Glomerular endothelial cell (primary cell): ENCODE results near the gene EPGN. TPM values are rescaled to one million over a fixed set of nuclear protein-coding genes. Genes with fewer than 3 reads are reported as not detected.
A peak's percentile ranks its signal among the peaks of the same experiment; 100 is the strongest.

ENCODE experiments used
- DNase-seq: peaks from one replicate; pipeline ENCODE4 v3.0.0-alpha.2; 2011; ENCODE audit warnings: low read depth, low spot score; ENCODE audit errors: extremely low read depth
- total RNA-seq: library from RNA; depleted of rRNA; stranded (reverse); fragments of >200 nt; gene quantifications from 2 replicates; pipeline ENCODE4 v1.2.3, GENCODE V29; 2015

The EPGN gene
- total RNA-seq, 1 donor from 2014 or later = 0.23 TPM

- DNase-seq = no peak
Measured at GRCh38 chr4:74307170-74307569, 1.1 kb upstream of the EPGN start.

GRCh38 chr4:74309223-74309622 lies 953 bp downstream of the EPGN start:
- DNase-seq = no peak

DNA sequence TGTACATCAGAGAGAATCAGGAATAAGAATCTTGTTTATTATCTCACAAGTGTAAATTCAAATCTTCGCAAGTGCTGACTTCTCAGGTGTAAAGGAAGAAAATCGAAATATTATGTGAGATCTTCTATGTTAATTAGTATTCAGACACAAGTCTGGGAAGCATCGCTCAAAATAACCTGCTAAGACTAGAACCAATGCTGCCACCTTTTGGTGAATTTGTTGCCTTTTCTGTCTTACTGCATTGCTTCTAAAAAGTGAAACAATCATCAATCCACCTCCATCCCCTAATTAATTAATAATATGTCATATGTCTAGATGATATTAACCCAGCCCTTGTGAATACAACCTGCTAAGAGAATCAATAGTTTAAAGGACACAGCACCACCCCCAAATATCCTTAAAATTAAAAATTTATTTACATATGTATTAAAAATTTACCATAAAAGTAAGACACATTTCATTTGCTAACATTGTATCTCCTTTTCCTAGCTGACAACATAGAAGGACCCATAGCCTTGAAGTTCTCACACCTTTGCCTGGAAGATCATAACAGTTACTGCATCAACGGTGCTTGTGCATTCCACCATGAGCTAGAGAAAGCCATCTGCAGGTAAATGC lies 3.5 kb downstream of the EPGN start:
- DNase-seq = peak; percentile 65

DNA sequence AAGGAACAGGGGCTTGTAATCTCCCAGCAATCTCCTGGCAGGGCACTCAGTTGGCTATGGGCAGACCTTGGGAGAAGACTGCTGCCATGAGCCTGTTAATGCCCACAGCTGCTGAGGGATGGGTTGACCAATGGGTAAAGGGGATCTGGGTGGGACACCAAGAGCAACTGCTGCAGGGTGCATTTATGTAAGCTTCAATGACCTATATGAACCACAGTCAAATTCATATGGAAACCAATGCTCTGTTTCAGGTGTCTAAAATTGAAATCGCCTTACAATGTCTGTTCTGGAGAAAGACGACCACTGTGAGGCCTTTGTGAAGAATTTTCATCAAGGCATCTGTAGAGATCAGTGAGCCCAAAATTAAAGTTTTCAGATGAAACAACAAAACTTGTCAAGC lies 6.1 kb downstream of the EPGN start:
- no peak for DNase-seq

DNA sequence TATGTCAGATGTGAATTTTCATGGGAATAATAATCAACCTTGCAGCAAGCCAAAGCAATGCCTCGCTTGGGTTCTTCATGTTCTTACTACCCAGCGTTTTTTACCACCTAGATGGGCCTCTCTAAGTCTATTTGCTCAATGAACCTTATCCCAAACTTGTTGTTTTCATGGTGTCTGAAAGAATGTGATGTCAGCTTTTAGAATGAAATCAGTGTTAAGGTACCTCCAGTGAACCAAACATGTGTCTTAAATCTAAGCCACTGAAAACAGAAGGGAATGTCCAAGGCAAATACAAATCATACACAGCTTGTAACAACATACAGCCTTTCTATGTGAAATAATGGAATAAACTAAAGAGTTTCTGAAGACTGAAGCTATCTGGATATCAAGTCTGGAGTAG lies 6.7 kb downstream of the EPGN start:
- DNase-seq = no peak

- DNase-seq = no peak
Measured at GRCh38 chr4:74315376-74315775, 7.1 kb downstream of the EPGN start.

DNA sequence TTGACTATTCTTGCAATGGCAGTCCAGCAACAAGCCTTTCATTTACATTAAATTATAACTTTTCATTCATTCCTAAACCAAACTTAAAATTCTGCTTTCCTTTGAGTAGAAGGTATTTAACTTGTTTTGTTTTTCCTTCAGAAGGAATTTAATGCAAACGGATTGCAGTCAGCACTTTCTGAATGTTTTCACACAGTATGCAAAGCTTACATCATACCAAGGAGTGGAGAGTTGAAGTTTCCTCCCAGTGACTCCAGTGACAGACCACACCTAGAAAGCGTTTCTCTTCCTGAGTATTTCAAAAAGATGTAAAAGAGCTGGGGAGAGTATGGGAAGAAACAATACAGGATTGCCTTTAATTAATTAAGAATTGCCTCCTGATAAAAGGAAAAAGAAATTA lies 8.1 kb downstream of the EPGN start:
- DNase-seq = no peak

- DNase-seq = no peak
Measured at GRCh38 chr4:74317616-74318246, 9.5 kb downstream of the EPGN start.

DNA sequence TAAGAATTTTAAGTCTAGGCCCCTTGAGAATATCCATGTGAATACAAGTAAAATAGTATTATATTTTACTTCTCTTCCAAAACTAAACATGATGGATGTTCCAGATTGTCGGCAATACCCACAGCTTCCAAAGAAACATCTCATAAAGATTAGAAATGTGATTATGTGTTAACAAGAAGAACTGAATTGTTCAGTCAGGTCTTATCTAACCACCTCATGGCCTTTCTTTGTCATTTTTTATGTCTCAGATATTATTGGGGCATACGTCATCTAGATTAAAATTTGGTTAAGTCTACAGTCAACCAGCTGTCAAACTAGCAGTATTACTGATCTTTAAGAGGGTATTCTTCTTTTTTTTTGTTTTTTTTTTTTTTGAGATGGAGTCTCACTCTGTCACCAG lies 10.0 kb downstream of the EPGN start:
- no peak for DNase-seq

- DNase-seq = no peak
Measured at GRCh38 chr4:74319470-74319869, 11.2 kb downstream of the EPGN start.

GRCh38 chr4:74320559-74321118 lies 12.4 kb downstream of the EPGN start:
- peak; percentile 27 for DNase-seq

DNA sequence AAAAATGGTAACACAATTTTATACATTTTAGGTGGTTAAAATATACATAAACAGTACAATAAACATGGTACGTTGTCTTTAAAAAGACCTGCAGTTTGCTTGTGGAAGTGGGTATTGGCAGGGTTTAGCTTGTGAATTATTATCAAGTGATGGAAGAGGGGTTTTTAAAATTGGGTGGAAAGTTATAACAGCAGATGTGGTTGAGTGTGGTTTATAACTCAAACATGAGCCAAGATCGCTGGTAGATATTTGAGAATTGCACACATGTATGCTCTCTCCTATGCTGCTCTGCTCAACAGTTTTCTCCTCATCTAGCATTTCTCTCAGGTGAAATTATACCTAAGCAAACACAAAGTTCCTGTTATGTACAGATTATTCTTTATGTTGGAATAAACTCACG lies 14.0 kb downstream of the EPGN start:
- no peak for DNase-seq

DNA sequence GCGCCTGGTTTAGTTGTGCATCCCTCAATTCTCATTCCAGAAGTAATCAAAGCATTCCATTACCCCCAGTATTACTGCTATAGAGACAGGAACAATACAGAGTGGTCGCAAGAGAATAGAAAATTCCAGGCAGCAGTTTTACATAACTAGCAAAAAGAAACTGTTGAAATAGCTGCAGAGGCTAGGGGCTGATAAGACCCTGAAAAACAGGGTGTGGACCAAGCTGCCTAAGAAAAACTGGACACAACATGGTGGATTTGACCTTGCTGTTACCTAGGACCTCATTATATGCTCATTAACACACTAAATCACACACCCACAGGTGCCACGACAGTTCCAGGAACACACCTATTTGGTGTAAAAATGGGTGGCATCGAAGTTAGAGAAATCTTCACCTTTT lies 15.4 kb downstream of the EPGN start:
- DNase-seq = no peak

- no peak for DNase-seq
Measured at GRCh38 chr4:74324262-74324661, 16.0 kb downstream of the EPGN start.

- DNase-seq = no peak
Measured at GRCh38 chr4:74325886-74326285, 17.6 kb downstream of the EPGN start.

DNA sequence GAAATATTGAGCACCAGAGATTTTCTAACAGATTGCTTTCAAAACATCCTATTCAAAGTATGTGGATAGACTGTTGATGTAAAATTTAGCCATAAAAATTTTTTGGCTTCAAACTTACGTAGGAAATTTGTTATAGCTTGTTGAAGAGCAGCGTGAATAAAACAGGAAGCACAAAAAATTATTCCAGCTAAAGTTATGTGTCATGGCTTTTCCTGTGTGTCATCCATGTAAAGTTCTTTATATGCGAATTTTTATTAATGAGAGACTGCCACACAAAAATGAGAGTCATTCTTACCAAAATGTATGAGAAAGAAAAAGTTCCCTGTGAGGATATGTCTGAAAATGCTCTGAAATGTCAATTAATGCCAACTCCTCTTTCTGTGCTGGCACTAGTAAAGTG lies 19.5 kb downstream of the EPGN start:
- peak; percentile 7 for DNase-seq

DNA sequence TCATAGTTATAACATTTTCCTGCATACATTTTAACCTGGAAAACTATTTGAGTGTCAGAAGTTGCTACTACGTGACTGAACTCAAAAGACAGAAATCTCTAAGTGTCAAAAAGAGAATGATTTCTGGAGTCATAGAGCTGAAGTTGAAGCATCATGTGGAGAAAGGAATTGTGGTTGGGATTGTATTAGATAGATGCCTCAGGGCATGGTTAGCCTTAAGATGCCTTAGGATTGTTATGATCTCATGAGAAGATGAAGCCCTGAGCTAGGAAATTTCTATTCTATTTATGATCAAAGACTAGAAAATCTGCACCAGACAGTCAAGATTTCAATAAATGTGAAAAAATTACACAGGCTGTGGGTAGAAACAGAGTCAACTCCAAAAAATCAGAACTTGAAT lies 20.2 kb downstream of the EPGN start:
- no peak for DNase-seq

DNA sequence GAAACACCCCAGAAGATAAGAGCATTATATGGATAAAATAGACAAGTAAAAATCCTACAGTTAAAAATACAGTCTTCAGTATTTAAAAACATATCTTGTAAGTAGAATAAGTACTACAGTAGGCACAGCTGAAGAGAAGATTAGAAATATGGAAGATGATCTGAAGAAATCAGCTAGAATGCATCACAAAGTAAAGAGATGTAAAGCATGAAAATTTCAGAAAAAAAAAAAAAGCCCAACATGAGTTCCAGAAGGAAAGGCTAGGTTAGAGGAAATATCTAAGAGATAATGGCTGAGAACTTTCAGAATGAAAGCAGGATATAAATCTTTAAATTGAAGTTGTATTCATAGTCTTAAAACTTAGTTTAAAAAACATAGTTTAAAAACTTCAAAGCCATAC lies 21.0 kb downstream of the EPGN start:
- no peak for DNase-seq

- DNase-seq = no peak
Measured at GRCh38 chr4:74330295-74330750, 22.1 kb downstream of the EPGN start.

DNA sequence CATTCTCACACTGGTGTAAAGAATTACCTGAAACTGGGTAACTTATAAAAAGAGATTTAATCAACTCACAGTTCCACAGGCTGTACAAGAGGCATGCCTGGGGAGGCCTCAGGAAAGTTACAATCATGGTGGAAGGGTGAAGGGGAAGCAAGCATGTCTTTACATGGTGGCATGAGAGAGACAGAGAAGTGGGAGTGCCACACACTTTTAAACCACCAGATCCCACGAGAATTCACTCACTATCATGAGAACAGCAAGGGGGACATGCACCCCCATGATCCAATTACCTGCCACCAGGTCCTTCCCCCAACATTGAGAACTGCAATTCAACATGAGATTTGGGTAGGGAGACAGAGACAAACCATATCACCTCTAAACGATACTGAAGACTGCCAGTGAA lies 23.0 kb downstream of the EPGN start:
- DNase-seq = no peak

GRCh38 chr4:74331944-74332343 lies 23.7 kb downstream of the EPGN start:
- no peak for DNase-seq

DNA sequence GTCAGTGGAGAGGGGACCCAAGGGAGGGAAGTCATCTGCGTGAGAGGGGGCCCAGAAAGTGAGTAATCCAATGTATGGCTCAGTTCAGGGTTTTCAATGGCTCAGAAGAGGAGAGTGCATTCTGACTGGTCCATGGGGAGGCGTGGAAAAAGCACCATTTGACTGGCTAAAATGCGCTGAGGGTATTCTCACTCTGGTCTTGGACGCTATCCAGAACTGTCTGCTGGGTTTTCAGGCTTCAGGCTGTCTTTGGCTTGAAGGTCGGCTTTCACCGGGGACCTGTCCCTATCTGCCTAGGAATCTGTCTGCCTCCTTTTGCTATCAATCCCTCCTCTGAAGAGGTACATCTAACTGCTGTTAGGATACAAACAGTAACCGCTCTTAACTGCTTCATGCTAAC lies 26.4 kb downstream of the EPGN start:
- DNase-seq = no peak
